Inflammatory macrophage treated with lipopolysaccharide for 1 hour (primary cell): ENCODE results near the gene ABCC11.

ENCODE experiments used
- DNase-seq, 2 donors: peaks; one replicate each; pipeline ENCODE4 v3.0.0-alpha.2; 2020 to 2022

Gene ABCC11

DNA sequence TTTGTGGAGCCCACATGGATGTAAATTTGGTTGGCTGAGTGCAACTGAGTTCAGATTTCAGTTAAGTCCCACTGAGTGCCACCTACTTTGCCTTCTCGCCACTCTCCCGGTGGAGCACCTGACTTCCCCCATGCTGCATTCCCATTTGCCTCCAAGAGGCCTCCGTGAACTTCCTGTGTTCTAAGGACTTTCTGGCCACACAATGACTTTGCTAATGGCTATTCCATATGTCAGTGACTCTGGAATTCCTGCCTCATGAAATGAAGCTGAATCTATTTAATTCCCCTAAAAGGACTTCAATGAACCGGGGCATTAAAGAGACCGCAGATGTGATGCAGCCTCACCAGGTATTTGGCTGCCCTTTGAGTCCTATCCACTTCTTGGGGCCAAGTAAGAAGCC lies 121.5 kb downstream of the ABCC11 start:
- DNase-seq, result no peak

DNA sequence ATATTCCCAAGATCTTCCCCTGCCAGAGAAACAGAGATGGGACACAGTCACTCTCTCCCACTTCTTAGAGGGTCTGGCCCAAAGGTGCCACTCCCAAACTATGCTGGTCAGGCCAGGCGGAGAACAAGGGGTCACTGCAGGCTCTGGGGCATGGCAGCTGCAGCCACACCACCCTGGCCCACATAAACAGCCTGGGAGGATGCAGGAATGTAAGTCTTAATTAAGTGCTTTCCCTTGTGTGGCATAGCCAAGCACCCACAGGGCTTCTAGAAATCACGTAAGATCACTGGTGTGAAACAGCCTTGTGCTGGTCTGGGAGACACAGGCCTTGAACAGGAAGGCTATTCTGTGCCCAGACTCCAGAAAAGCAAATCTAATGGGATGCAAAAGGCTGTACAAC lies 123.1 kb downstream of the ABCC11 start:
- no peak for DNase-seq

DNA sequence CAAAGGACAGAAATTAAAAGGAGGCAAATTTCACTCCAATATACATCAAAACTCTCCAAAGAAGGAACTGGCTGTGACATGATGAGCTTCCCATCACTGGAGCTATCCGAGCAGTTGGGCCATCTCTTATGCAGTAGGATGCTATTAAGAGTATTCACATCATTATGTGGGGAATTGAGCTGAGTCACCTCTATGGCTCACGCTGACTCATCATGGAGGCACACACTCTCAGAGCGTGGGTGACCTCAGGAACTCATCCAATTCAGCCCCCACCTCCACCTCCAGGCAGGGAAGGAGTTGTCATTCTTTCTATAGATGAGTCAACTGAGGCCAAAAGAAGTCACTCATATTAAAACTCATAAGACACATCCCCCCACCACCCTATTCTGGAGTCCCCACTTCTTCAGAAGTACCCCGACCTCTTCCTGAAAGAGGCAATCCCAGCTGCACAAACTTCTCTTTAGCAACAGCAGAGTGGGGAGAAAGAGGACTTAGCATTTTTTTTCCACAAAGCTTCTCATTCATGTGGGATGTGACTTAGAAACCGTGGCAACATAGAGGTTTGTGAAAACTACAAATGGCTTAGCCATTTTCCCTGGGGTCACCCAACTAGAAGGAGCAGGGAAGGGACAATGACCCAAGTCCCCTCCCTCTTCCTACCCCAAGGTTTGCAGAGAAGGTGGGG lies 124.1 kb downstream of the ABCC11 start:
- DNase-seq, result peak; percentile 19 to 66

DNA sequence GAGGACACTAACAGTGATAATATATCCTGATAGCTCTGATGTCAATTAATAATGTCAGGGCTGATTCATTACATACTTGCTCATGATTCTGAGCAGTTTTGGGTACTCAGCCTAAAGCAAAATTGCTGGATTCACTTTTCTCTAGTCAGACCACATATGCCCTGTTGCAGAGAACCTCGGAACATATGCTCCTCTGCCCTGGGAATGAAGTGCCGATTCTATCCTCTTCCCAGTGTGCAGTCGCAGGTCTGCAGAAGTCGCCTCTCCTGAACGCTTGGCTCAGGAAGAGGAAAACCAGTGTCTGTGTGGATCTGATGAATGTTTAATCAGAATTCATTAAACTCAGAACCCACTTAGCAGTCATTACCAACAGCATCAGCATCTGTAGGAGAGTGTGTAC lies 126.1 kb downstream of the ABCC11 start:
- DNase-seq, result no peak

DNA sequence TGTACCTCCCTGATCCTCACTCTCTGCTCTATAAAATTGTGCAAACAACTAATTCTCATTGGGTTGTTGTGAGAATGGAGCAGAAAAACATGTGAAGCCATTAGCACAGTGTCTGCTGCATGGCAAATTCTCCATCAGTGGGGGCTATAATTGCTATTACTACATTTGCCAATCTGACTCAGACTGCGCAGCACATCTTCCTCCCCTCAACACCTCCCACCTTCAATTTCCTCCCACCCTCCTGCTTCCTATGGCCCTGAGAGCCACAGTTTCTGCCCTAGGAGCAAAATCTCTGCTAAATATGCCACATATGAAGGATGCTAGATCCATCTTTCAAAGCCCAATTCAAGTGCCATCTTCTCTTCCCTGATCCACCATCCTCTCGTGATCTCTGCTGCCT lies 128.5 kb downstream of the ABCC11 start:
- no peak for DNase-seq

DNA sequence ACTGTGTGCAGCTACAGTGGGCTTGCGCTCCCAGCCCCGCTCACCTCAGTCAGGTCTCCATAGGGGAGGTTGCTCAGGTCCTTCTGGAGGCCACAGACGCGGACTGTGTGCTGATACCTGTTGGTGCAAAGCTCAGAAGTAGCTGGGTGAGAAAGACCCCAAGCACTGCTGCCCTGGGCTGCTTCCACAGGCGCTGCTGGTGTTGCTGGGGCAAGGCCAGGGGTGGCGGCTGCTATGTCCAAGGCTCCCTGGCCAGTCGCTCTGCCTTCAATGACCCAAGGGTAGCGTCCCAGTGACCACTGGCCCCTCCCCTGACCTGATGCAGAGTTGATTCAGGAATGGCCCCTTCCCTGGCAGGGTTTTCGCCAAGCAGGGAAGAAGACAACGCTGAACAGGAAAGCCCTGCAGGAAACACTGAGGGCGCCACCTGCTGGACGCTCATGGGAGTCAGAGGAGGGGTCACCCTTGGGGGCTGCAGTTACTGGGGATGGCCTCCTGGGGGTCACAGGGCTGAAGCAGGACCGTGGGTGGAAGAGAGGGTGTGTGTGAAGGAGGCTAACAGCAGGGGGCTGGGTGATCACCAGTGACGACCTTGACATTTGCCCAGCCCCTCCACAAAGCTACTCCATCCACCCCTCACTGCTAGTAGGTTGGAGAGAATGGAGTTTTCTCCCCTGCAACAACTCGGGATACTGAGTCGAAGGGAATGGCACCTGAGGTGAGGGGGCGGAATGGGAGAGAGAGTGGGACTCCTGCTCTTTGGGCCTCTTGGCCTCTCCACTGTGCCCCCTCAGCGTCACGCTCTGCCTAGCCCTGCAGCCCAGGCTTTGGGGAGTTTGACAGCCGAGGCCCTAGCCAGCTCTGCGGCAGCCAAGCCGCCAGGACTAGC lies 129.9 kb downstream of the ABCC11 start:
- DNase-seq, result peak; percentile 6 to 33
